HG03571 (cell line): ENCODE measurements around the gene POLR2F.

Experiments used
- ATAC-seq: cut with Tn5 transposase; IDR thresholded peaks from one replicate; pipeline ENCODE4 v1.9.1; 2021; ENCODE audit not compliant: unreplicated experiment

POLR2F gene

GRCh38 chr22:37953437-37954179, at the start of gene POLR2F, which contains the start of gene C22orf23:
Gene POLR2F (plus strand): TSS chr22:37953699. CDS start chr22:37953788, 89 bp downstream.
Gene C22orf23 (minus strand): TSS chr22:37953601. CDS start chr22:37953149, 452 bp downstream.
- peak; percentile 83 for ATAC-seq

DNA sequence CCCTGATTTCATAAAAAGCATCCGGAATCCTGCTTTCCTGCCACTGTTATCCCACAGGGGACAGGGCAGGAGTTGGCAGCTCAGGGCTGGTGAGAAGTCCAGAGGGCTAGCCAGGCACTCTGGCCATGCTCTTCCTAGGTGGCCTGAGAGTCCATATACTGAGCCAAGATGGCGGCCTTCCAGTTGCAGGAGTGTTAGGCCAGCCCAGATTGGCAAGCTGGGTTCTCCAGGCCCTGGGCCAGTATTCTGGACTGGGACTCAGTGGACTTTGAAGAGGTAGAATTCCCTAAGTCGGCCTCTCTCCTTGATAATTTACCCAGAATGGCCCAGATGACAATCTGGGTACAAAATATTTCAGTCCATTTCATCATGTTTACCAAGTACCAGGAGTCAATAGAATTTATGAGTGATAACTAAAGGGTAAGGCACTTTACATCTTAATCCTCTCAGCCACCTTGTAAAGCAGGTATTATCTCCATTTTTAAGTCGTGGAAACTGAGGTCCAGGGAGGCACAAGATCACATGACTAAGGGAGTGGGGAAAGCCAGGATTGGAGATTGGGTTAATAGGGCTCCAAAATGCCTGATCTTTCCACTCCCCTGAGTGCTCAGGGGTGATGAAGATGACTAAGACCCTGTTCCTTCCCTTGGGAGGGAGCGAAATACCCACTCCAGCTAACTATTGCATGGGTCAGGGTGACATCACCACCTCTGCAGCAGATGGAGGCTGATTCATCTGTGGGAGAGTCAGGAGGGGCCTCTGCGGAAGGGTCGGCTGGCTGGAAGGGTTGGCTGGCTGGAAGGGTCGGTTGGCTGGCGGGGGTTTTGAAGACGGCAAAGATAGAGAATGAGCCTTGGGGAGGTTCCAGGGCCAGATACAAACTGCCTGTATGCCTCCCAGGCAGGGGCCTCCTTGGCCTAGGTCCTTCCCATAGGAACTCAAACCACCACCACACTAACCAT, 48.6 kb upstream of the POLR2F start:
- no peak for ATAC-seq

DNA sequence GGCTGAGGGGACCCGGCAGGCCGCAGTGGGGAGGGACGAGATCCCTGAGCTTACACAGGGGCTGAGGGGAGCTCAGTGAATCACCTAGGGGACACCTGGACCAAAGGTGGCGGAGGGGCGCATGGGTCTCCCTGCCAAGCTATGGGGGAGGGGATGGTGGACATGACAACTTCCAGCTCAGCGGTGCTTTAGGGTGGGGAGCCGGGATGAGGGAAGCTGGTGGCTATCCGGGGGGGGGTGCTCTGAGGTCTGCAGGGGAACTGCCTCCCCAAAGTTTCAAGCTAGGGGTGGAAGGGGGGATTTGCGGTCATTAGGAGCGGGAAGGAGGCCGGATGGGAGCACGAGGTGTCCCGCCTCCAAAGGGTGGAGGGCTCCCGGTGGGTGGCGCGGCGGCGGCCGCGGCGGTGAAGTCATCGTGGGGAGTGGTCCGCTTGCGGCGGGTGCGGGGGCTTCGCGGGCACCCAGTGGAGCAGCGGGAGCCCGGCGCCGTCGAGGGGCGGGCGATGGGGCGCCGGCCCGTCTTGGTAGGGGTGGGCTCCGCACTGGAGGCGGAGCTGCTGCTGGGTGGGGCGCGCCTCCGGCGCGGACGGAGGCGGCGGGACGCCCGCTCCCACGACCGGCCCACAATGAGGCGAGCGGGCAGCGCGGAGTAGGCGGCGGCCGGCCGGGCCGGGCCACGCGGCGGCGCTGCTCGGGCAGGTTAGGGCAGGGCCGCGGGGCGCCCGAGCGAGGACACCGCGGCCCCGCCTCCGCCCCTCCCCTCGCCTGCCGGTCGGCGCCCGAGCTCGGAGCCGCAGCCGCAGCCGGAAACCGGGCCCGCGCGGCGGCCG, 47.8 kb upstream of the POLR2F start, which contains the start of gene MICALL1:
TSS of gene MICALL1 (plus strand) at position 764 of the 830 bp plus-strand sequence. CDS start 126 bp downstream, outside the sequence.
- peak; percentile 70 for ATAC-seq

DNA sequence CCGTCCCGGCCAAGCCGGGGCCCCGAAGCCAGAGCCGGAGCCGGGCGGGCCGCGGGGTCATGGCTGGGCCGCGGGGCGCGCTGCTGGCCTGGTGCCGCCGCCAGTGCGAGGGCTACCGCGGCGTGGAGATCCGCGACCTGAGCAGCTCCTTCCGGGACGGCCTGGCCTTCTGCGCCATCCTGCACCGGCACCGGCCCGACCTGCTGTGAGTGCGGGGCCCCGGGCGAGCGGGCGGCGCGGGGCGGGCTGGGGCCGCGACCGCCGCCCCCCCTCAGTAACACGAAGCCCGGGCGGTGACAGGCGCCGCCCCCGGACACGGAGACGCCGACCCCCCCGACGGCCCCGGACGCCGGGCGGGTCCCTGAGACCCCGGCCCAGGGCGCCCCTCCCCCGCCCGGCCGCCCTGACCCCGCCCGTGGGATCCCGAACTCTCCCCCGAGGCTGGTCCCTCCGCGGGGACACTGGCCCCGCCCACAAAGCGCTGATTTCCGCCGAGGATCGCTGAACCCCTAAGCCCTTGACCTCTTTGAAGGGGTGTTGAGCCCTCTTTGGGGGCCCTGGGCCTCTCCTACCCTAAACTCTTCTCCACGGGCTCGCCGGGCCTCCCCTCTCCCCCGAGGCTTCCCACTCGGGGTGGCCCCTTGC, 47.0 kb upstream of the POLR2F start:
- ATAC-seq: no peak

DNA sequence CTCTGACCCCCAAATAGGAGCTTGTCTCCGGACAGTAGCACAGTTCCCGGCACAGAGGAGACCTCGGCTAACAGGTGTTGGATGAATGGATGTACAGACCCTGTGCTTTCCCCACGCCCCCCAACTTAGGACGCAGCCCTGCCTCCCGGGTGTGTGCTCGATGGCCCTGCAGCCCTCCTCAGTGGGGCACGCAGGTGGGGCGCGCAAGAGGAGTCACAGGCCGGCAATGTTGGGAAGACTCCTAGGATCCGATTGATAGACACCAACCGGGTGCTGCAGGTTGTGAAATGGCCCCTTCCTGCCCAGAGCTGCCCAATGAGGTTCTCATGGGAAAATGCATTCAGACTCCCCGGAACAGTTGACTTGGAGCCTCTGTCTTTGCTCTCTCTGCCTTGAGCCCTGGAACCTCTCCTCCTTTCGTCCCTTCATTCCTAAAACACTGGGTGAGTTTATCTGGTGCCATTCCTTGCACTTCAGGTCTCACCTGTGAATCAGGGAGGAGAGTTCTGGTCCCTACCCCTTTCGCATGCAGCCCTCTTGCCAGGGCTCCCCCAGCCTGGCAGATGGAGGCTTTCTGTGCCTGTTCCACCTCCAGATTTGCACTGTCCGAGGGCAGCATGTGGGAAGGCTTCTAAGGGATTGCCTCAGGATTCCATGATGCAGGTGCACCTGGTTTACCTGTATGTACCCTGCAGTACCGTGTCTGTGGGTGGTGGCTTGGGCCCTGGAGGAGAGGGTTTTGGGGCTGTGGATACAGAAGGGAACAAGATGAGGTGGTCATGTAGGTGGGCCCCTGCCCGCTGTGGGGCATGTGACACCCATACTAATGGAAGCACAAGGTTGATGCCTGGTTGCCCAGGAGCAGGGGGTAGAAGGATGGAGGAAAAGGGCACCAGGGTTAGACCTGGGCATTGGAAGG, 46.2 kb upstream of the POLR2F start:
- no peak for ATAC-seq

DNA sequence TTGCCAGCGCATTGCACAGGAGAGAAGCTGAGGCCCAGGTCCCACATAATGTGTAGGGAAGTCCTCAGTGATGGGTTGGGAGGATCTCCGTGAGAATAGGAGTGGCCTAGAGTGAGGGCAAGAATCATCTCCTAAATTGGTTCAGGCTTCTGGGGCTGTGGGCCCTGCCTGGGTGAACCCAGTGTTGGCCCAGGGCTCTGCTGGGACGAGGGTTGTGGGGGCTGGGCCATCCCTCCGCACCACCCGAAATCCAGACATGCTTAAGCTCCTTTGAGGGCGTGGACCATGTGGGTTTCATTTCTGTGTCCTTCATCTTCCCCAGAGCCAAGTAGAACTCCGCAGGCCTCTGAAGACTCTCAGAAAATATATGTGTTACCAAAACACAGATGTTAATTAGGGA, 43.7 kb upstream of the POLR2F start:
- no peak for ATAC-seq

GRCh38 chr22:37910890-37911672, 42.4 kb upstream of the POLR2F start:
- ATAC-seq: no peak

DNA sequence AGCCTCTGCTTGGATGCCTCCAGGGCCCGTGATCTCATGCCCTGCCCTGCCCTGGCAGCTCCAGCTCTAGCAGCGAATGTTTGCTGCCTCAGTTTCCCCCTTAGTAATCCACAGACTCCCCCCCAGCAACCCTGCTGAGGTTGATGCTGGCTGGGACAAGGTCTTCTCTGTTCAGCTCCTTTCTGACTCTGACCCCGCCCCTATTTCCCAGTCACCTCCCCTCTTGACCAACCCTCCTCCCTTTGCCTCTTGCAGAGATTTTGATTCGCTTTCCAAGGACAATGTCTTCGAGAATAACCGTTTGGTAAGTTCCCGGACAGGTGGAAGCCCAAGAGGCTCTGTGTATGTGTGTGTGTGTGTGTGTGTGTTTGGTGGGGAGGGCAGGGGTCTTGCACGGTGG, 41.8 kb upstream of the POLR2F start:
- no peak for ATAC-seq

GRCh38 chr22:37912171-37912570, 41.3 kb upstream of the POLR2F start:
- no peak for ATAC-seq

GRCh38 chr22:37913233-37913721, 40.2 kb upstream of the POLR2F start:
- ATAC-seq: no peak

- no peak for ATAC-seq
Observed at GRCh38 chr22:37916311-37916710, 37.2 kb upstream of the POLR2F start.

DNA sequence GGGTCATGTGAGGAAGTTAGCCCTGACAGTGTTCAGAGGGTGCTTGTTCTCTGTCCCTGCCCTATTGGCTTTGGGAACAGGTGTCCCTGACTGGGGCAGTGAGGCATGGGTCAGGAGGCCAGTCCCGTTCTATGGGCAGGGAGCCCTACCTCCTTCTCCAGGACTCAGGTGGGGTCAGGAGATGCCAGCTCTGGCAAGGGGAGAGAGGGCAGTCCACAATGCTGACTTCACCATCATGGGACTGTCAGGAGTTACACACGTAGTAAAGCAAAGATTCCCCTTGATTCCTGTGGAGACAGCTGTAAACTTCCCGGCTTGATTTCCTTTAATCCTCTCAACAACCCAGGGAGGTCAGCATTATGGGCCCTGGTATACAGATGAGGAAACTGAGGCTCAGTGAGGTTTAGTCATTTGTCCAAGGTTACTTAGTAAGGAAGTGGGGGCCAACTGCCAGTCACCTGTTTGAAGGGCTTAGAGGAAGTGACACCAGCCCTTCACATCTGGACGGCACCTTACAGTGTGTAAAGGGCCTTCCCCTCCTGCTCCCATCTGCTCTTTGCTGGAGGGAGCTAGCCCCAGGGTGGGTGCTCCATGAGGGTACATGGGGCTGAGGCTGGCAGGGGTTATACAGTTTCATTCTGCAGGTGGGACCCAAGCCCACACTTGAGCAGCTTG, 35.5 kb upstream of the POLR2F start:
- no peak for ATAC-seq

- ATAC-seq: no peak
Observed at GRCh38 chr22:37918580-37919270, 34.8 kb upstream of the POLR2F start.

DNA sequence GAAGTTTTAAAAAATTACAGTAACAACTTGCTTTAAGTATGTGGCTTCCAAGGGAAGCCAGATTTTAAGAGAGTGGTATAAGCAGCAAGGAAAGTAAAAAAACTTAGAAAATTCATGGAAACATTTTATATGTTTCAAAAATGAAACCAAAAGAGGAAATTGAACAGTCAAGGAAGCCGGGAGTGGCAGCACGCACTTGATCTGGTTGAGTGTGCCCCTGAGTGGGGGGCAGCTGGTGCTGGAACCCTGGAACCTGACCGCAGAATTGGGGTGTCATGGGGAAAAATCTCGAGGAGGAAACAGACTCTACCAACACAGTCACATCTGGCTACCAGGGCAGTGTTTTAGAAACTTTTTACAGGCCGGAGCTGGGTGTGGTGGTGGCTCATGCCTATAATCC, 33.4 kb upstream of the POLR2F start:
- no peak for ATAC-seq

- no peak for ATAC-seq
Observed at GRCh38 chr22:37922191-37922590, 31.3 kb upstream of the POLR2F start.

- no peak for ATAC-seq
Observed at GRCh38 chr22:37923927-37924326, 29.6 kb upstream of the POLR2F start.

GRCh38 chr22:37924386-37925065, 29.0 kb upstream of the POLR2F start:
- ATAC-seq: no peak
